Endothelial cell (in vitro differentiated cells): ENCODE measurements around the gene LMTK3. TPM values are rescaled to one million over a fixed set of nuclear protein-coding genes. Genes with fewer than 3 reads are reported as not detected.

Experiments
- DNase-seq: peaks from one replicate; pipeline ENCODE4 v3.0.0; 2021; ENCODE audit warnings: low spot score
- H3K27ac Mint-ChIP-seq: one replicate; pipeline ENCODE4 v1.8.0; 2021; ENCODE audit warnings: mixed read lengths, inconsistent platforms; ENCODE audit not compliant: unreplicated experiment
- H3K27me3 Mint-ChIP-seq: one replicate; pipeline ENCODE4 v1.8.0; 2021; ENCODE audit warnings: mild to moderate bottlenecking, moderate library complexity, mixed read lengths, inconsistent platforms; ENCODE audit not compliant: unreplicated experiment
- H3K36me3 Mint-ChIP-seq: one replicate; pipeline ENCODE4 v1.8.0; 2021; ENCODE audit warnings: mild to moderate bottlenecking, low read depth, mixed read lengths, inconsistent platforms; ENCODE audit not compliant: unreplicated experiment
- H3K4me1 Mint-ChIP-seq: one replicate; pipeline ENCODE4 v1.8.0; 2021; ENCODE audit warnings: mild to moderate bottlenecking, mixed read lengths, inconsistent platforms; ENCODE audit not compliant: unreplicated experiment
- H3K4me3 Mint-ChIP-seq: one replicate; pipeline ENCODE4 v1.8.0; 2021; ENCODE audit warnings: mild to moderate bottlenecking, mixed read lengths, inconsistent platforms; ENCODE audit not compliant: unreplicated experiment
- H3K9me3 Mint-ChIP-seq: one replicate; pipeline ENCODE4 v1.8.0; 2021; ENCODE audit warnings: mixed read lengths, inconsistent platforms; ENCODE audit not compliant: unreplicated experiment
- CTCF ChIP-seq: fragments of 200-600 bp; sonication (generic); IDR thresholded peaks from one replicate; pipeline ENCODE4 v1.5.0; 2021; ENCODE audit warnings: antibody characterized with exemption; ENCODE audit not compliant: unreplicated experiment
- total RNA-seq: library from RNA; stranded (reverse); fragmentation: NEBNext Ultra II Directional; extraction: Animal tissue kit (Norgen Biotek cat#: 25700); gene quantifications from one replicate; pipeline ENCODE4 v1.2.1, GENCODE V29; 2021; ENCODE audit not compliant: unreplicated experiment

LMTK3 gene
- total RNA-seq, 1 donor from 2014 or later: 3.0 TPM

GRCh38 chr19:48556163-48556562, 44.5 kb upstream of the LMTK3 start:
- Mint-ChIP-seq H3K9me3 (no peaks in the 10 kb centered on the region), H3K4me1 (no peaks in the 10 kb centered on the region), H3K36me3 (no peaks in the 10 kb centered on the region), H3K27me3 (peaks cover 6% of the 10 kb centered on the region), H3K4me3 (no peak overlapping the region), H3K27ac (no peak overlapping the region)
- DNase-seq: no peak
- no peak for TF ChIP-seq CTCF

- no peak for DNase-seq
- H3K4me3 Mint-ChIP-seq: no peak overlapping the region
- H3K27me3 Mint-ChIP-seq: peaks cover 7% of the 10 kb centered on the region
- H3K9me3 Mint-ChIP-seq: no peaks in the 10 kb centered on the region
- H3K36me3 Mint-ChIP-seq: no peaks in the 10 kb centered on the region
- H3K4me1 Mint-ChIP-seq: no peaks in the 10 kb centered on the region
- TF ChIP-seq CTCF: no peak
- H3K27ac Mint-ChIP-seq: no peak overlapping the region
Observed at GRCh38 chr19:48554385-48555091, 42.9 kb upstream of the LMTK3 start.

DNA sequence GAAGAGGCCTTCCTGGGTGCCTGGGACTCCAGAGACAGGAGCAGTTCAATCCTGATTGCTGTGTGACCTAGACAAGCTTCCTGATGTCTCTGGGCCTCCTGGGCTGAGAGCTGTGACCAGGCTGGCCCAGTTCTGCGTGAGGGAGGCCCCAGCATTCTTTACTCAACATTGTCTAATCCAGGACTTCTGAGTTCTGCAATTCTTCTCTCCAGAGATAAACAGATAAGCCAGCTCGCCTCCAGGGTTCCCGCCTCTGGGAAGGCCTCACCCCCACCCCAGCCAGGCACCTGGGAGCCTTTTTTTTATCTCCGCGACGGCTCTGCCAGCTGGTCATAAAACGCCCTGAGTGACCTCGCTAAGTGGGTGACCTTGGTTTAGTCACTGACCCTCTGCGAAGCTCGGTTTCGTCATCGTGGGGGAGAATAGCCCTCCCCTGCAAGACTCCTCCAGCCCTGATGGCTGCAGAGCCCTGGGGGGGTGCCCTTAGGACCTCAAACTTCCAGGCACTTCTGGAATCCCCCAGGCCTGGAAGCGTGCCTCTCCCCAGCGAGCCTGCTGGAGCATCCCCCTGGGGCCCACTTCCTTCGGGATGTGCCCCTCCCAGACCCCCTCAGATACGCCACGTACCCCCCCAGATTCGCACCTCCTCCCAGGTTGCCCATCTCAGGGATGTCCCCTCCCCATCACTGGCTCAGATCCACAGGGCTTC, 42.2 kb upstream of the LMTK3 start:
- no peaks in the 10 kb centered on the region for H3K36me3 Mint-ChIP-seq
- no peak for TF ChIP-seq CTCF
- no peaks in the 10 kb centered on the region for H3K9me3 Mint-ChIP-seq
- no peak overlapping the region for H3K4me3 Mint-ChIP-seq
- peaks cover 7% of the 10 kb centered on the region for H3K27me3 Mint-ChIP-seq
- no peak overlapping the region for H3K27ac Mint-ChIP-seq
- DNase-seq: no peak
- H3K4me1 Mint-ChIP-seq: no peaks in the 10 kb centered on the region

DNA sequence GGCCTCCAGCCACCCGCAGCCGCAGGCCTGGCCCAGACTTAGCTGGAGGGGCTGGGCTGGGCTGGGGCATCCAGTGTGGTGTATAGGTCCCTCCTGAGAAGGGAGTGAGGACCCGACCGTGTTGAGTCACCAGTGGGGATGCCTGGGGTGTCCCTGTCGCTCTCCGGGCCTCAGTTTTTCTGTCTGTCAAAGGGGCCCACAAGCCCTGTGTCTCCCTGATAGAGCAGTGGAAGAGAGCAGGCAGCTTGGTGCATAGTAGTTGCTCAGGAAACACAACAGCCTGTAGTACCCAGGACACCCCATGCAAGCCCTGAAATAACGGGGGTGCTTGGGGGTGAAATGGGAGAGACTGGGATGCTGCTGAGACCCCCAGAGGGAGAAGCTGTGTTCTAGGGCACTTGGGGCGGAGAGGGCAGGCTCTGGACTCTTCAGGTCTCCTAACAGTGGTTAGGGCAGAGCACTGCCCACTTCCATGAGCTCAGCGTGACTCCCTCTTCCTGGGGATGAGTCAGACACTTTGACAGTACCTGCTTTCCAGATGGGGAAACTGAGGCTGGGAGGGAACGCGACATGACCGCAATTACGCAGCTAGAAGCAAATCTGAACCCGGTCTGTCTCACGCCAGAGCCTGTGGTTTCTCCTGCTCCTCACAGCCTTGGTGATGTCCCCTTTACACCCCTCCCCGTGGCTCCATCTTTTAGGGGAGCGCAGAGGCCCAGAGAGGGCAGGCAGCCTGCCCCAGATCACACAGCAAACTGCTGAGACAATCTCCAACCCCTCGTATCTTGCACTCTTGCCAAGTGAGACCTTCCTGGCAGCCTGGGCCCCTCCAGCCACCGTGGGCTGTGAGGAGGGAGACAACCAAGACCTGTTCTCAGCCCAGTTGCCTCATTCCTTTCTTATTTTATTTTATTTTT, 41.0 kb upstream of the LMTK3 start:
- H3K27me3 Mint-ChIP-seq: peaks cover 7% of the 10 kb centered on the region
- no peak overlapping the region for H3K27ac Mint-ChIP-seq
- DNase-seq: no peak
- no peaks in the 10 kb centered on the region for H3K4me1 Mint-ChIP-seq
- no peaks in the 10 kb centered on the region for H3K9me3 Mint-ChIP-seq
- no peaks in the 10 kb centered on the region for H3K36me3 Mint-ChIP-seq
- TF ChIP-seq CTCF: no peak
- no peak overlapping the region for H3K4me3 Mint-ChIP-seq
